ENCODE data around the gene ASB5. TPM values are rescaled to one million over a fixed set of nuclear protein-coding genes. Genes with fewer than 3 reads are reported as not detected.
A peak's percentile ranks its signal among the peaks of the same experiment; 100 is the strongest.
"Not testable (repeated sequence)": the region's sequence is repeated elsewhere in the genome, so short reads cannot be mapped to it uniquely, and the experiment has no call there.

Gene ASB5
- total RNA-seq, 1 donor from 2014 or later: 0.09 TPM

DNA sequence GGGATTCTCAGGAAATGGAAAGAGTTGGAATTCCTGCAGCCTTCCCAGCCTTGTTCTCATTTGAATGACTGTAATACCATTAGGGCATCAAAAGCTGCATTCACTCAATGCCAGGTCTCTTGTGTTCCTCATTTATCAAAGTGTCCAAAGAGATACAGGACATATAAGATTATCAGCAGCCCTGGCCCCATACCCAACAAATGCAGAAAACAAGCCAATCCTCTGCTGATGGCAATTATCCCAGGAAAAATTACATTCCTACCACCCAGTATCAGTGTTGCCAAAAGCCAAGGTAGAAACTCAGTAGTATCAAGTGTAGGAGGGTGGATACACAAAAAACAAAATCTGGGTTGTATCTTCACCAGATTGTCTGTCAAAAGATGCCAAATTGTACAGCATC, 18.5 kb upstream of the ASB5 start:
- no peak for ATAC-seq
- intact Hi-C loops (cut with DNase I): no loop called here
- DNase-seq (ENCODE audit: low spot score): no peak

DNA sequence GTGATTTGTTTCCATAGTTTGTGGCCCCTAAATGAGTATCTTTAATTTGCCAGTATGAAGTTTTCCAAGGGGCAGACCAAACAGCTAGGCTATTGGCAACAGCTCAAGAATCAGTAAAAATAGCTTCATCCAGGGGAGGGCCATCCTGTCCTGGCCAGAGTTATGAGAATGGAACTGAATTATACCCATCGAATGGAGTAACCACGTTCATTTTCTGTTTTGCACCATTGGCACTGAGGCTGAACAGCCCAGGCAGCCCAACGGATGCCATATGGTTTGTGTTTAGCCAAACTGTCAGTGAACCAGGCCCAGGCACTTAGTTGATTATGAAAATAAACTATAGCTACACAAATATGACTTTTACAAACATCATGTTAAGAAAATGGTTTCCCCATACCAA, 17.7 kb upstream of the ASB5 start:
- DNase-seq (ENCODE audit: low spot score) (no peak), ATAC-seq (no peak)
- intact Hi-C loops (cut with DNase I): no loop called here

- DNase-seq (ENCODE audit: low spot score); intact Hi-C loops (cut with DNase I): not testable (repeated sequence)
These were observed 10.5 kb upstream of the ASB5 start for GRCh38 chr4:176279560-176279959.

DNA sequence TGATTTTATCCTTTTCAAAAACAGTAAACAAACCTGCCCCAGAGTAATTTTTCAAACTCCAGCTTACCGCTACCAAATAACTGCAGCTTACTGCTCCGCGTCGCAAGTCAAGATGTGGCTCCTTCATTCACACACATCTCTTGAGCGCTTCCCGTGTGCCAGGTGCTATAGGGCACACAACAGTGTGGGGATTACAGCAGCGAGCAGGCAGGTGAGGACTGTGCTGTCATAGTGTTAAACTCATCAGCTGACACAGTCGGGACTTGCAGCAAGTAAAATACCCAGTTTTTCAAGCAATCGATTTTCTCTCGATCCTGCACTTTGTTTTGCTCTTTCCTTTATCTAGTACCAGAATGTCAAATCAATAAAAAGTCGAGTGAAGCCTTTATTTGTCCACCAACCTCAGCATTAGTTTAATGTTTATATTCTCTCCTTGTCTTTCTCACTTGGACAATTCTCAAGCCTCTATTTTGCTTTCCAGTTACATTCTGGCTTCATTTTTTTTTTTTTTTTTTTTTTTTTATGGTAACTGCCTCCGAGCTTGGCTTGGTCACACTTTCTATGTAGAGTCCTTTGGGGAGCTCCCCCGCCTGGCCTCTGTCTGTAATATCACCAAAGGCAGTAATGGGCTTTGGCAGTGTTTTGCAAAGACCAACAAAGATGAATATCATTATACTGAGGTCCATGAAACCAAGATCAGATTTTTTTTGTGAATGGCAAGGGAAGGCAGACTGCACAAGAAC, 8.3 kb upstream of the ASB5 start:
- intact Hi-C loops (cut with DNase I): no loop called here
- peak; percentile 63 for DNase-seq (ENCODE audit: low spot score)
- ATAC-seq: peak; percentile 65

More at GRCh38 chr4:176279560-176279959, 10.5 kb upstream of the ASB5 start:
- not testable (repeated sequence) for ATAC-seq

DNA sequence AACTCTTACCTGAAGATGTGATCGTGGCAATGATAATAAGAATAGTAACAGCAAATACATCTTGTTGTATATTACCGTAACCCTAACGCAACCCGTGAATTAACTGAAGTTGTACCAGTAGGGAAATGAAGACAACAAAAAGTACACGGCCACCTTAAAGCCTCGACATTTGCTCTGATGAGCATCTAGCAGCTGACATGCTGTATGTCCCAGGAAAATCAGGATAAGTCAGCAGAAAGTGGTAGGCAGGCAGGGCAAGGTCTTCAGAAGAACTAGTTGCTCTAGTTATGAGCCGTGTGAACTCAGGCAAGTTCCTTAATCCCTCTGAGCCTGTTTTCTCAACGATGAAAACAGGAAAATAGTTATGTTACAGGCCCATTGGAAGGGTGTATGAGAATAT, 7.7 kb upstream of the ASB5 start:
- intact Hi-C loops (cut with DNase I): no loop called here
- no peak for DNase-seq (ENCODE audit: low spot score)
- no peak for ATAC-seq

GRCh38 chr4:176274441-176274840, 5.4 kb upstream of the ASB5 start:
- intact Hi-C loops (cut with DNase I): no loop called here
- ATAC-seq: peak; percentile 62
- no peak for DNase-seq (ENCODE audit: low spot score)

GRCh38 chr4:176273736-176274135, 4.7 kb upstream of the ASB5 start:
- no peak for ATAC-seq
- intact Hi-C loops (cut with DNase I): no loop called here
- DNase-seq (ENCODE audit: low spot score): no peak

DNA sequence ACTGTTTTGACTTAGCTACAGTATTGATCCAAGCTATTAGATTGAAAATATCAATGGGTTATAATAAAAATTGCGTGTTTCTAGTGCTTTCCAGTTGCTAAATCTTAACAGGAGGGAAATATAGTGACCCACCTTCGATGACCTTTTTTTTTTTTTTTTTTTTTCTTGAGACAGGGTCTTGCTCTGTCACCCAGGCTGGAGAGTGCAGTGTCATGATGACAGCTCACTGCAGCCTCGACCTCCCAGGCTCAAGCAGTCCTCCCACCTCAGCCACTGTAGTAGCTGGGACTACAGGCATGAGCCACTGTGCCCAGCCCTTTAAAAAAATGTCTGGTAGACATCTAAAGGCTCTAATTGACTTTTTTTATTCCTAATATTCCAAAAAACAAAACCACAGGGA, 3.8 kb upstream of the ASB5 start:
- intact Hi-C loops (cut with DNase I): no loop called here

GRCh38 chr4:176271749-176272148, 2.7 kb upstream of the ASB5 start:
- intact Hi-C loops (cut with DNase I): no loop called here
- DNase-seq (ENCODE audit: low spot score) (no peak), ATAC-seq (no peak)

More for the DNA sequence above, 3.8 kb upstream of the ASB5 start:
- no peak for ATAC-seq
- no peak for DNase-seq (ENCODE audit: low spot score)

DNA sequence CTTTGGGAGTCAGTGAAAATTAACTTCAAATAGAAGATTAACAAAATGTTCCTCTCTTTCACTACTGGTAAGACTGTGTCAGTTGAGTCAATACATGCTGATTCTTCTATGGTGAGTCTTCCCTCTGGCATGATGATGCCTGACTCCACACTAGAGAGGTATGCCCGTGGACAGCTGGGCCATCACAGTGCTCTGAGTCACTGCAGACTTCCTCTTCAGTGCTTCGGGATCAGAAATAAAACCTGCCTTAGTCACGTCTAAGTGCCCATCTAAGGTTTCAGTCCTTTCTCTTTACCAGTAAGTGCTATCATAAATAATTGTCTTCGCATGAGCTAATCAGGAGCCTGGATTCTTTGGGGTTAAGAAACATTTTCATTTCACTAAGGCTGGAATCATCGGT, 1.6 kb upstream of the ASB5 start:
- DNase-seq (ENCODE audit: low spot score) (no peak), ATAC-seq (no peak)
- intact Hi-C loops (cut with DNase I): no loop called here

- intact Hi-C loops (cut with DNase I): no loop called here
- DNase-seq (ENCODE audit: low spot score) (no peak), ATAC-seq (no peak)
These were observed 3.0 kb downstream of the ASB5 start for GRCh38 chr4:176266026-176266425.

DNA sequence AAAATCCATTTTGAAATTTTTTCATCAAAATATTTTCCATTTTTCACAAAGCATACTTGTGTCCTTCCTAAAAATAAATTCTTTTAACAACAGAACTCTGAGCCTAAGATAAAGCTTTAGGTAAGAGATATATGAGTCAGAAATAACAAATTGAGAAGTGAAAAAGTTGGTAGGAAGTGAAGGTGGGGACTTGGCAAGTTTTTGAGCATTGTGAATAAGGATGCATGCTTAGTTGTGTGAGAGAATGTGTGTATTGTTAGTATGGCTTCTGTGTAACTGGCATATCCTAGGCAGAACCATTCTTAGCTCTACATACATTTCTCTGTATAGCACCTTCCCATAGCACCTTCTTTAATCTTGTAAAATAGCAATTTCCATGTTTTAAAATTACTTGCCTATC, 6.8 kb downstream of the ASB5 start:
- ATAC-seq: no peak
- DNase-seq (ENCODE audit: low spot score): no peak
- intact Hi-C loops (cut with DNase I): no loop called here

DNA sequence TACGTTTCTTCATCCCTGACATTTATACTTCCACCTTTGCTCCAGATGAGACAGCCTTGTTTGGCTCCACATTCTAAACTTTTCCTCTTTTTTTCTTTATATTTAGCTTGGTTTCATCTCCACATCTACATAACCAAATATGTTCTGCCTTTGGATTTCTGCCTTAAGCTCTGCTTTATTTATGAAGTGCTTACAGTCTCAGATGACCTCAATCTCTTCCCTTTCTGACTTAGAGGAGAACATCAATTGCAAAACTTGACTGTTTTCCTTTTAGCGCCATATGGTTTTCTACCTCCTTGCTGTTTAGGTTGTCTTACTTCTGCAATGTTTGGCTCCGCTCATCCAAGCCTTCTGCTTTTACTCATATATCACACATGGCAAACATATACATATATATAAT, 7.5 kb downstream of the ASB5 start:
- ATAC-seq (no peak), DNase-seq (ENCODE audit: low spot score) (no peak)
- intact Hi-C loops (cut with DNase I): no loop called here

GRCh38 chr4:176261018-176261417, 8.0 kb downstream of the ASB5 start:
- no peak for DNase-seq (ENCODE audit: low spot score)
- no peak for ATAC-seq
- intact Hi-C loops (cut with DNase I): no loop called here

DNA sequence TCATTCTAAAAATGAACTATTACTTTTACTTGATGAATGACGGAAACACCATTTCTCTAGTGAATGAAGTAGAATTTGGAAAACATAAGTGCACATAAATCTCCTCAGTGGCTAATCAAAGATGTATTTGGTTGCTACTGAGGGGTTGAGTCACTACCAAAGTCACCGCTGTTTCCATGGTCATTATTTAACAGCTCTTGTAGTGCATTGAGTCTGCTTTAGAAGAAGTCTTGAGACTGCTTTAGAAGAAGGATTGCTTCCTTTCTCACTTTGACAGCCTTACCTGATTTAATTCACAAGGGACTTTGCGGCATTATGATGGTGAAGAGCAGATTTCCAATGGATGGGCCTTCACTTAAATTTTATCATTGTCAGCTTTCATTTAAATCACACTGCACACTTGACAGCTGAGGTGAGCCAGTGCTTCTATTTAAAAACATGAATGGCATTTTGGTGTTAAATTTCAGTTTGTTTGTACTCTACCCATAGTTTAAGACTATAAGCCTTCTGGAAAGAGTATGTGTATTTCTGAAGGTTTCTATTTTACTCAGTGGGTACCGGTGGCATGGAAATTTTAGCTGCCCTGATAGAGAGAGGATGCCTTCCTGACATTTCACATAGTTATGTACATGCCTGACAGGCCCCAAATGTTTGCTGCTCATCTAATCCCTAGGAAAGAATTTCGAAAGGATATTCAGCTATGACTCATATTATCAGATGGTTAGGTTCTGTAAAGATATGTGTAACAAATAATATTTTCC, 9.5 kb downstream of the ASB5 start:
- intact Hi-C loops (cut with DNase I): no loop called here
- no peak for DNase-seq (ENCODE audit: low spot score)
- ATAC-seq: no peak

DNA sequence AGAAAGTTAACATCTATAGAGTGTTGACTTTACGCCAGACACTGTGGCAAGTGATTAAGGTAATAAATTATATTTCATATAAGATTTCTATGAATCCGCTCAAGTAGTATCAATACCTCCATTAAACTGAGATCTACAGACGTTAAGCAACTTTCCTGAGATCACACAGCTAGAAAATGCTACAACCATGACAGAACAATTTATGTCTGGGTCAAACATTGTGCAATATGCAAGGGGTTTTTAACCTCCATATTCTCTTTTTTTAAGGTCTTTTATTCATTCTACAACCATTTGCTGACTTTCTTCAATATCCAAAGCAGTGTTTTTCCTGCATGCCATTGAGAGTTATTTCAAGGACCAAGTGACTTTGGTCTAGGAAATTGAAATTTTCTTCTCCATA, 10.9 kb downstream of the ASB5 start:
- DNase-seq (ENCODE audit: low spot score) (no peak), ATAC-seq (no peak)
- intact Hi-C loops (cut with DNase I): no loop called here

DNA sequence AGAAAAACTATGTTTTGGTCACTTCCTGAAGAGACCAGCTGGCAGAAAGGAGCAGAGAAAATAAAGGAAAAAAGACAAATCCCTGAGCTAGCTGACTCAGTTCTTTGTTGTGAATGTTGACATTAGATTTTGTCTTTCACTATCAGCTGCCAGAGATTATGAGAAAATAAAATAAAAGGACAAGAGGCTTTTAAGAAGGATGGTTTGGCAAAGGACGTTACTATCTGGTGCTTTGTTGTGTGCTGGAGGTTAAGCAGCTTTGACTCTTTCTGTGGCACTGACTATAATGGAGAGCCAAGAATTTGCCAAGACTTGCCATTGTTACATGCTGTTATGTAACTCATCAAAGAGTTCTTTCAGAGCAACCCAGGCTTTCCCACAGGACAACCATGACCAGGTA, 12.1 kb downstream of the ASB5 start:
- no peak for DNase-seq (ENCODE audit: low spot score)
- no peak for ATAC-seq
- intact Hi-C loops (cut with DNase I): no loop called here

- intact Hi-C loops (cut with DNase I): no loop called here
- ATAC-seq (no peak), DNase-seq (ENCODE audit: low spot score) (no peak)
These were observed 26.2 kb downstream of the ASB5 start for GRCh38 chr4:176242764-176243347.

GRCh38 chr4:176241703-176242102, 27.3 kb downstream of the ASB5 start:
- intact Hi-C loops (cut with DNase I): no loop called here
- DNase-seq (ENCODE audit: low spot score): no peak
- ATAC-seq: no peak

- intact Hi-C loops (cut with DNase I): no loop called here
- DNase-seq (ENCODE audit: low spot score) (no peak), ATAC-seq (no peak)
These were observed 30.2 kb downstream of the ASB5 start for GRCh38 chr4:176238826-176239225.

All from sciatic nerve (tissue), 2 donors.